Endothelial cell of umbilical vein (primary cell): Measurements from ENCODE around the gene LRRC8C. TPM values are rescaled to one million over a fixed set of nuclear protein-coding genes. Genes with fewer than 3 reads are reported as not detected.

Experiments
- BruUV-seq: library from RNA; stranded (reverse); fragments of 400-500 nt; replicated peaks from 2 replicates; lab custom pipeline; 2021; lab: Mats Ljungman, UMichigan
- CTCF ChIA-PET: fragments of 300-600, 350-600 bp; sonication (Branson Sonifier 250); formaldehyde crosslinking; loops from one replicate; lab custom pipeline; 2021; ENCODE audit warnings: antibody characterized with exemption, inconsistent platforms; lab: Charles Lee
- POLR2A ChIA-PET: fragments of 300-600, 350-600 bp; sonication (Branson Sonifier 250); formaldehyde crosslinking; loops from one replicate; lab custom pipeline; 2021; ENCODE audit warnings: antibody characterized with exemption, inconsistent platforms; lab: Charles Lee
- DNase-seq: peaks from one replicate; pipeline ENCODE4 v3.0.0-alpha.2; 2011; ENCODE audit warnings: low read depth, low spot score
- FAIRE-seq: peaks from 2 replicates; lab custom pipeline; 2011; peaks lifted over from hg19 to GRCh38; lab: Jason Lieb, UNC
- H2AFZ ChIP-seq: 2 replicates; pipeline ENCODE4 v1.6.0; 2012; ENCODE audit warnings: low read depth, low read length, control low read depth, inconsistent platforms
- H3K27ac ChIP-seq: 2 replicates; pipeline ENCODE4 v1.5.1; 2011; ENCODE audit warnings: low read depth, mild to moderate bottlenecking, control low read depth, low read length, moderate library complexity; ENCODE audit not compliant: insufficient read depth
- H3K27me3 ChIP-seq, 2 experiments: 2 replicates each; pipeline versions ENCODE4 v1.6.0 to v1.6.1; 2011; ENCODE audit warnings: low read length in 2 of 2, mixed read lengths in 1 of 2; ENCODE audit not compliant: control insufficient read depth in 2 of 2, insufficient read depth in 2 of 2
- H3K36me3 ChIP-seq, 2 experiments: 2 replicates in 1 of 2; 3 replicates in 1 of 2; pipeline ENCODE4 v1.5.1; 2011; ENCODE audit warnings: low read length in 2 of 2, mild to moderate bottlenecking in 1 of 2, moderate library complexity in 1 of 2; ENCODE audit not compliant: control insufficient read depth in 2 of 2, insufficient read depth in 2 of 2; ENCODE audit errors: extremely low read depth in 1 of 2
- H3K4me1 ChIP-seq: 3 replicates; pipeline ENCODE4 v1.5.1; 2011; ENCODE audit warnings: mild to moderate bottlenecking, low read length; ENCODE audit not compliant: control insufficient read depth, insufficient read depth; ENCODE audit errors: extremely low read depth
- H3K4me2 ChIP-seq: 2 replicates; pipeline ENCODE4 v1.6.1; 2011; ENCODE audit warnings: low read length, control low read depth, mixed read lengths; ENCODE audit not compliant: insufficient read depth
- H3K4me3 ChIP-seq, 3 experiments: fragments of 200-600 bp in 1 of 3; sonication (generic), shearing (Covaris generic) in 1 of 3; replicated peaks in 1 of 3; 2 replicates each; pipeline ENCODE4 v1.5.1; 2011 to 2016; ENCODE audit warnings: control low read depth in 3 of 3, low read length in 3 of 3, mild to moderate bottlenecking in 2 of 3, inconsistent platforms in 1 of 3, low read depth in 1 of 3, moderate library complexity in 1 of 3; ENCODE audit not compliant: insufficient read depth in 1 of 3
- H3K79me2 ChIP-seq: 2 replicates; pipeline ENCODE4 v1.6.0; 2012; ENCODE audit warnings: low read length, inconsistent platforms; ENCODE audit not compliant: control insufficient read depth, insufficient read depth
- H3K9ac ChIP-seq: replicated peaks from 2 replicates; pipeline ENCODE3; 2011; ENCODE audit warnings: low read length, control low read depth; ENCODE audit not compliant: insufficient read depth; ENCODE audit errors: extremely low read depth
- H3K9me1 ChIP-seq: replicated peaks from 3 replicates; pipeline ENCODE4 v1.6.0; 2011; ENCODE audit warnings: mild to moderate bottlenecking, low read length; ENCODE audit not compliant: control insufficient read depth, insufficient read depth; ENCODE audit errors: extremely low read depth
- H3K9me3 ChIP-seq: replicated peaks from 2 replicates; pipeline ENCODE4 v1.5.1; 2012; ENCODE audit warnings: low read length, inconsistent platforms; ENCODE audit not compliant: control insufficient read depth, insufficient read depth
- H4K20me1 ChIP-seq: replicated peaks from 2 replicates; pipeline ENCODE3; 2011; ENCODE audit warnings: mild to moderate bottlenecking, low read length; ENCODE audit not compliant: control insufficient read depth, insufficient read depth; ENCODE audit errors: extremely low read depth
- CTCF ChIP-seq, 2 donors: IDR thresholded peaks; 1 replicate in 1 of 2; 2 replicates in 1 of 2; pipeline ENCODE4 v1.5.1; 2011; ENCODE audit warnings: low read length in 2 of 2, mild to moderate bottlenecking in 2 of 2, moderate library complexity in 2 of 2, control low read depth in 1 of 2, inconsistent platforms in 1 of 2, low read depth in 1 of 2; ENCODE audit not compliant: insufficient read depth in 1 of 2; ENCODE audit errors: extremely low read depth in 1 of 2
- EZH2 ChIP-seq: IDR thresholded peaks from 2 replicates; pipeline ENCODE4 v1.6.1; 2012; ENCODE audit warnings: borderline replicate concordance, low read depth, mild to moderate bottlenecking, moderate library complexity, low read length, inconsistent platforms; ENCODE audit not compliant: severe bottlenecking
- FOS ChIP-seq: IDR thresholded peaks from 2 replicates; pipeline ENCODE4 v1.6.1; 2011; ENCODE audit warnings: mild to moderate bottlenecking, low read length, moderate library complexity, borderline replicate concordance; ENCODE audit not compliant: insufficient read depth
- GATA2 ChIP-seq: IDR thresholded peaks from 2 replicates; pipeline ENCODE4 v1.7.0; 2011; ENCODE audit warnings: low read depth, mild to moderate bottlenecking, moderate library complexity, mixed read lengths, low read length; ENCODE audit not compliant: insufficient read length, insufficient read depth
- JUN ChIP-seq: IDR thresholded peaks from 2 replicates; pipeline ENCODE4 v1.6.1; 2011; ENCODE audit warnings: borderline replicate concordance, low read depth; ENCODE audit not compliant: insufficient read length, insufficient read depth
- MAX ChIP-seq: IDR thresholded peaks from 2 replicates; pipeline ENCODE4 v1.6.1; 2011; ENCODE audit not compliant: insufficient read depth, insufficient read length
- MYC ChIP-seq: IDR thresholded peaks from one replicate; pipeline ENCODE4 v1.6.1; 2011; ENCODE audit warnings: mild to moderate bottlenecking, low read depth, low read length
- POLR2A ChIP-seq: IDR thresholded peaks from 2 replicates; pipeline ENCODE4 v1.6.1; 2012; ENCODE audit warnings: low read depth, mild to moderate bottlenecking, control low read depth, low read length
- POLR2AphosphoS5 ChIP-seq: IDR thresholded peaks from 2 replicates; pipeline ENCODE4 v1.6.1; 2012; ENCODE audit warnings: low read depth, mild to moderate bottlenecking, control low read depth, low read length, moderate library complexity; ENCODE audit not compliant: insufficient read depth
- dilution Hi-C: fragments of 300-500 bp; cut with MboI; formaldehyde crosslinking; loops from one replicate; pipeline ENCODE4 v1.15.0; 2019; ENCODE audit warnings: low sequenced_read_pairs; ENCODE audit not compliant: extremely low pct_ligation_motif_present
- intact Hi-C: fragments of 100-400 bp; cut with micrococcal nuclease; formaldehyde crosslinking; loops from one replicate; pipeline ENCODE4 v1.10.0; 2022
- polyA plus RNA-seq, 4 experiments: library from polyadenylated mRNA; depleted of rRNA in 3 of 4; stranded (reverse) in 3 of 4; unstranded in 1 of 4; fragments of >200 nt; gene quantifications; 2 replicates each; pipeline versions ENCODE4 v1.2.1 to v1.2.3, GENCODE V29; 2011 to 2012; ENCODE audit warnings: missing spikeins in 1 of 4
- total RNA-seq: library from RNA; stranded (reverse); gene quantifications from 2 replicates; pipeline ENCODE4 v1.2.3, GENCODE V29; 2021

LRRC8C gene
- total and polyA plus RNA-seq, 2 donors (not counting 3 experiments of a cell fraction or from before 2014, with no cell fraction given) = 33.6 to 51.5 TPM

- peak overlapping the region; percentile 76 for H3K27ac ChIP-seq
- TF ChIP-seq JUN (peak; percentile 95), POLR2A (peak; percentile 71), POLR2AphosphoS5 (peak; percentile 80), GATA2 (peak; percentile 81), EZH2 (no peak), CTCF (IDR thresholded peaks at IDR 0.05; ENCODE audit: extremely low read depth in 1 of 2, insufficient read depth in 1 of 2, low read depth in 1 of 2, low read length in 2 of 2) (no peak), MAX (no peak), FOS (peak; percentile 92), MYC (no peak)
- H3K79me2 ChIP-seq = peaks cover 20% of the 10 kb centered on the region
- H3K9me3 ChIP-seq = no peaks in the 10 kb centered on the region
- no peak overlapping the region for H2AFZ ChIP-seq
- no peaks in the 10 kb centered on the region for H3K9me1 ChIP-seq
- H3K4me3 ChIP-seq = no peak overlapping the region
- no peaks in the 10 kb centered on the region for H3K27me3 ChIP-seq
- H3K4me1 ChIP-seq = peaks cover 84% of the 10 kb centered on the region
- ChIA-PET CTCF (interaction anchor here (0.8 to 3.6 kb wide), 7 partner anchors 9 to 123 kb away, joined by 3 to 40 read pairs (median 6); partner anchors contain the start of gene LRRC8C), POLR2A (no interaction called here)
- no TSS peak for BruUV-seq
- dilution Hi-C loops = no loop called here
- FAIRE-seq (peak; percentile 82), DNase-seq (peak; percentile 95)
- intact Hi-C loops = loop anchor here (1.0 kb wide), 2 partner anchors 41 to 85 kb away; no protein-coding TSS in a partner anchor
- H3K4me2 ChIP-seq = peak overlapping the region; percentile 93
- H3K9ac ChIP-seq = peak overlapping the region; percentile 85
- H4K20me1 ChIP-seq = no peaks in the 10 kb centered on the region
- H3K36me3 ChIP-seq = no peaks in the 10 kb centered on the region
Measured at GRCh38 chr1:89721351-89721750, 88.4 kb downstream of the LRRC8C start.
